MM.1S (cell line): ENCODE data around the gene SCO2.

Experiments used
- DNase-seq: peaks from one replicate; pipeline ENCODE4 v3.0.0-alpha.2; 2015
- H2AFZ ChIP-seq: fragments of 300-600 bp; sonication (generic); 2 replicates; pipeline ENCODE4 v1.6.0; 2016; ENCODE audit warnings: antibody characterized with exemption, low read length
- H3F3A ChIP-seq: fragments of 300-600 bp; sonication (generic); 2 replicates; pipeline ENCODE4 v1.6.1; 2016; ENCODE audit warnings: mild to moderate bottlenecking, antibody characterized with exemption, low read length, moderate library complexity, mixed read lengths; ENCODE audit not compliant: insufficient read depth
- H3K27ac ChIP-seq: fragments of 300-600 bp; sonication (generic); 2 replicates; pipeline ENCODE4 v1.5.1; 2016; ENCODE audit warnings: mild to moderate bottlenecking, low read length
- H3K27me3 ChIP-seq: fragments of 300-600 bp; sonication (generic); replicated peaks from 2 replicates; pipeline ENCODE4 v1.6.0; 2016; ENCODE audit warnings: low read length; ENCODE audit not compliant: insufficient read depth
- H3K36me3 ChIP-seq: fragments of 300-600 bp; sonication (generic); replicated peaks from 2 replicates; pipeline ENCODE4 v1.6.1; 2016; ENCODE audit warnings: mild to moderate bottlenecking, low read length, mixed read lengths; ENCODE audit not compliant: insufficient read depth
- H3K4me1 ChIP-seq: fragments of 300-600 bp; sonication (generic); 2 replicates; pipeline ENCODE4 v1.6.1; 2016; ENCODE audit warnings: low read length, mixed read lengths
- H3K4me2 ChIP-seq: fragments of 300-600 bp; sonication (generic); 2 replicates; pipeline ENCODE4 v1.6.0; 2016; ENCODE audit warnings: low read depth, low read length
- H3K4me3 ChIP-seq: fragments of 300-600 bp; sonication (generic); 2 replicates; pipeline ENCODE4 v1.5.1; 2016; ENCODE audit warnings: low read length, mixed read lengths
- H3K79me2 ChIP-seq: fragments of 300-600 bp; sonication (generic); 2 replicates; pipeline ENCODE4 v1.6.1; 2016; ENCODE audit warnings: mixed run types, low read length, mixed read lengths
- H3K9ac ChIP-seq: fragments of 300-600 bp; sonication (generic); 2 replicates; pipeline ENCODE4 v1.6.1; 2016; ENCODE audit warnings: low read length, mixed read lengths
- H3K9me2 ChIP-seq: fragments of 300-600 bp; sonication (generic); replicated peaks from 2 replicates; pipeline ENCODE4 v1.6.1; 2016; ENCODE audit warnings: mild to moderate bottlenecking, low read length, mixed read lengths; ENCODE audit not compliant: insufficient read depth
- H3K9me3 ChIP-seq: fragments of 300-600 bp; sonication (generic); replicated peaks from 2 replicates; pipeline ENCODE4 v1.6.1; 2016; ENCODE audit warnings: mild to moderate bottlenecking, low read length, mixed read lengths; ENCODE audit not compliant: insufficient read depth
- H4K20me1 ChIP-seq: fragments of 300-600 bp; sonication (generic); 2 replicates; pipeline ENCODE4 v1.6.1; 2016; ENCODE audit warnings: mild to moderate bottlenecking, low read length, moderate library complexity, mixed read lengths; ENCODE audit not compliant: insufficient read depth
- EZH2 ChIP-seq: fragments of 300-600 bp; sonication (generic); optimal IDR thresholded peaks from 2 replicates; pipeline ENCODE3; 2017; ENCODE audit warnings: low read depth, mild to moderate bottlenecking, antibody characterized with exemption, low read length, mixed read lengths
- EZH2phosphoT487 ChIP-seq: fragments of 300-600 bp; sonication (generic); IDR thresholded peaks from 2 replicates; pipeline ENCODE4 v1.6.1; 2018; ENCODE audit warnings: antibody characterized with exemption, low read length
- TF ChIP-seq, protein P1 (sequence below): fragments of 300-600 bp; sonication (generic); IDR thresholded peaks from 2 replicates; pipeline ENCODE4 v1.5.1; 2016; ENCODE audit warnings: antibody characterized with exemption, low read length, mixed read lengths

The SCO2 gene

DNA sequence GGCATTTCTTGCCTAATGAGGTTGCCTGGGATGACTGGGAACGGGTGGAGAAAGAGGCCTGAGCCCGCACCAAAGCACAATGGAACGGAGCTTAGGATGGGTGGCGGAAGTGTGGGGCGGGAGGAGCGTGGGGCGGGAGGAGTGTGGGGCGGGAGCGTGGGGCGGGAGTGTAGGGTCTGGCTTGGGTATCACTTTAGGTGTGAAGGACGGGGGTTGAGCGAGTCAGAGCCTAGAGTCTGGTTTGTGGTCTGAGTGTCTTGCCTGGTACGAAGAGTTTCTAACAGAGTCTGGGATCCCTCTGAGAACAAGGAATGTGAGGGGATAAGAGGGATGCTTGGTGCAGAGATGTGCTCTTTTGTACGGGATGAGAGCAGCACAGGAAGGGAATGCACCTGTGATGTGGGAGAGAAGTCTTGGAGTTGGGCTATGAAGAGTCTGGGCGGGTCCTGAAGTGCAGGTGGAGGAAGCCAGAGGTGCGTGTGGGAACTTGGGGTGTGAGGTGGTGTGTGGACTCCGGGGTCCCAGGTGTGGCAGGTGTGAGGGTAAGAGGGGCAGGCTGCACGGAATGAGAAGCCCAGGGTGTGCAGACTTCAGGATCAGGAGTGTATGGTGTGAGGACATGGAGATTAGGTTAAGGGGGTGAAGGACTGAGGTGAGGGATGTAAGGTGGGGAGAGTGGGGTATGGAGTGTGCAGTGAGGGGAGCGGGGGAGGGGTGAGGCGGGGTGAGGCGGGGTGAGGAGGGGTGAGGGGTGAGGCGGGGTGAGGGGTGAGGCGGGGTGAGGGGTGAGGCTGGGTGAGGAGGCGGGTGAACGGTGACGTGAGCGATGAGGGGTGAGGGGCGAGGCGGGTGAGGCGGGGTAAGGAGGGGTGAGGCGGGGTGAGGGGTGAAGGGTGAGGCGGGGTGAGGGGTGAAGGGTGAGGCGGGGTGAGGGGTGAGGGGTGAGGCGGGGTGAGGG is 36.3 kb upstream of the SCO2 start:
- no peaks in the 10 kb centered on the region for H3K9me3 ChIP-seq

DNA sequence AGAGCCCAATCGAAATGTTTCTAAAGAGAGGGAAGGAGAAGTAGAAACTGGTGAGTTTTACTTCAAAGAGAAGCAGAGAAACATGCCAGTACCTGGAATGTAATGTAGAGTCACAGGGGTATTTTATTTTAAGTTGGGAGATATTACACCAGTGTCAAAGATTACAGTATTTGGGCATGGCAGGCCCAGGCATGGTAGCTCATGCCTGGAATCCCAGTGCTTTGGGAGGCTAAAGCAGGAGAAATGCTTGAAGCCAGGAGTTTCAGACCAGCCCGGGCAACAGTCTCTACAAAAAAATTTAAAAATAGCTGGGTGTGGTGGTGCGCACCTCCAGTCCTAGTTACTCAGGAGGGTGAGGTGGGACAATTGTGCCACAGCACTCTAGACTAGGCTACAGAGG is 34.6 kb upstream of the SCO2 start:
- H3K79me2 ChIP-seq, result no peaks in the 10 kb centered on the region
- H3K4me3 ChIP-seq, result no peak overlapping the region
- no peak for TF ChIP-seq EZH2
- no peak for TF ChIP-seq EZH2phosphoT487
- TF ChIP-seq, protein P1, sequence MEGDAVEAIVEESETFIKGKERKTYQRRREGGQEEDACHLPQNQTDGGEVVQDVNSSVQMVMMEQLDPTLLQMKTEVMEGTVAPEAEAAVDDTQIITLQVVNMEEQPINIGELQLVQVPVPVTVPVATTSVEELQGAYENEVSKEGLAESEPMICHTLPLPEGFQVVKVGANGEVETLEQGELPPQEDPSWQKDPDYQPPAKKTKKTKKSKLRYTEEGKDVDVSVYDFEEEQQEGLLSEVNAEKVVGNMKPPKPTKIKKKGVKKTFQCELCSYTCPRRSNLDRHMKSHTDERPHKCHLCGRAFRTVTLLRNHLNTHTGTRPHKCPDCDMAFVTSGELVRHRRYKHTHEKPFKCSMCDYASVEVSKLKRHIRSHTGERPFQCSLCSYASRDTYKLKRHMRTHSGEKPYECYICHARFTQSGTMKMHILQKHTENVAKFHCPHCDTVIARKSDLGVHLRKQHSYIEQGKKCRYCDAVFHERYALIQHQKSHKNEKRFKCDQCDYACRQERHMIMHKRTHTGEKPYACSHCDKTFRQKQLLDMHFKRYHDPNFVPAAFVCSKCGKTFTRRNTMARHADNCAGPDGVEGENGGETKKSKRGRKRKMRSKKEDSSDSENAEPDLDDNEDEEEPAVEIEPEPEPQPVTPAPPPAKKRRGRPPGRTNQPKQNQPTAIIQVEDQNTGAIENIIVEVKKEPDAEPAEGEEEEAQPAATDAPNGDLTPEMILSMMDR, result no peak
- no peak overlapping the region for H2AFZ ChIP-seq
- H4K20me1 ChIP-seq, result no peaks in the 10 kb centered on the region
- H3K4me2 ChIP-seq, result no peak overlapping the region
- H3K36me3 ChIP-seq, result no peaks in the 10 kb centered on the region
- H3K9ac ChIP-seq, result no peak overlapping the region
- no peaks in the 10 kb centered on the region for H3K9me2 ChIP-seq
- H3K27ac ChIP-seq, result no peak overlapping the region
- no peaks in the 10 kb centered on the region for H3K4me1 ChIP-seq
- H3K9me3 ChIP-seq, result no peaks in the 10 kb centered on the region
- peaks cover 18% of the 10 kb centered on the region for H3K27me3 ChIP-seq
- H3F3A ChIP-seq, result no peaks in the 10 kb centered on the region
- no peak for DNase-seq

More for the DNA sequence above, 36.3 kb upstream of the SCO2 start:
- TF ChIP-seq EZH2 (no peak), EZH2phosphoT487 (no peak)
- TF ChIP-seq, protein P1, result no peak
- Histone ChIP-seq H3K4me3 (no peak overlapping the region), H2AFZ (no peak overlapping the region), H4K20me1 (no peaks in the 10 kb centered on the region), H3K79me2 (no peaks in the 10 kb centered on the region), H3K4me2 (no peak overlapping the region), H3K9me2 (no peaks in the 10 kb centered on the region), H3K27me3 (peaks cover 20% of the 10 kb centered on the region), H3K9ac (no peak overlapping the region), H3K36me3 (no peaks in the 10 kb centered on the region), H3K27ac (no peak overlapping the region), H3K4me1 (no peaks in the 10 kb centered on the region), H3F3A (no peaks in the 10 kb centered on the region)
- no peak for DNase-seq

GRCh38 chr22:50556703-50557102 is 31.3 kb upstream of the SCO2 start:
- Histone ChIP-seq H3K4me1 (no peaks in the 10 kb centered on the region), H3K27me3 (peaks cover 4% of the 10 kb centered on the region; the same call in 1 of the 2 replicates), H3K4me3 (no peak overlapping the region), H3F3A (no peaks in the 10 kb centered on the region), H2AFZ (no peak overlapping the region), H3K9me3 (no peaks in the 10 kb centered on the region), H3K36me3 (no peaks in the 10 kb centered on the region), H3K9me2 (no peaks in the 10 kb centered on the region), H4K20me1 (no peaks in the 10 kb centered on the region), H3K4me2 (no peak overlapping the region), H3K9ac (no peak overlapping the region), H3K79me2 (no peaks in the 10 kb centered on the region), H3K27ac (no peak overlapping the region)
- TF ChIP-seq EZH2phosphoT487 (no peak), EZH2 (no peak)
- TF ChIP-seq, protein P1, result no peak
- DNase-seq, result no peak
